NB4 (cell line): ENCODE data around the gene MAP3K12.

Experiments
- DNase-seq: peaks from one replicate; pipeline ENCODE4 v3.0.0; 2010; ENCODE audit warnings: low read depth
- H3K4me3 ChIP-seq: one replicate; pipeline ENCODE4 v1.5.1; 2011; ENCODE audit warnings: mild to moderate bottlenecking, low read depth, low read length, moderate library complexity
- CTCF ChIP-seq: IDR thresholded peaks from one replicate; pipeline ENCODE4 v1.5.1; 2012; ENCODE audit warnings: low read depth, low read length
- MAX ChIP-seq: IDR thresholded peaks from 2 replicates; pipeline ENCODE4 v1.6.1; 2011; ENCODE audit warnings: low read depth, low read length
- MYC ChIP-seq: IDR thresholded peaks from 2 replicates; pipeline ENCODE4 v1.6.1; 2011; ENCODE audit warnings: low read depth, low read length
- POLR2A ChIP-seq: IDR thresholded peaks from 2 replicates; pipeline ENCODE4 v1.6.1; 2011; ENCODE audit warnings: mild to moderate bottlenecking; ENCODE audit not compliant: insufficient read length; ENCODE audit errors: extremely low read depth

The MAP3K12 gene

GRCh38 chr12:53464685-53465418 lies 34.4 kb downstream of the MAP3K12 start:
- TF ChIP-seq MYC (no peak), POLR2A (no peak), MAX (no peak), CTCF (no peak)
- no peak for DNase-seq
- H3K4me3 ChIP-seq, result no peak overlapping the region

- no peak overlapping the region for H3K4me3 ChIP-seq
- TF ChIP-seq CTCF, result no peak
- no peak for TF ChIP-seq POLR2A
- no peak for TF ChIP-seq MAX
- no peak for TF ChIP-seq MYC
- DNase-seq, result no peak
Measured at GRCh38 chr12:53463802-53464560, 35.3 kb downstream of the MAP3K12 start.

GRCh38 chr12:53462935-53463334 lies 36.3 kb downstream of the MAP3K12 start:
- H3K4me3 ChIP-seq, result no peak overlapping the region
- TF ChIP-seq MAX, result no peak
- no peak for TF ChIP-seq MYC
- TF ChIP-seq POLR2A, result no peak
- no peak for TF ChIP-seq CTCF
- DNase-seq, result no peak

GRCh38 chr12:53461591-53461990 lies 37.7 kb downstream of the MAP3K12 start:
- TF ChIP-seq MYC, result no peak
- no peak for TF ChIP-seq CTCF
- DNase-seq, result no peak
- H3K4me3 ChIP-seq, result no peak overlapping the region

GRCh38 chr12:53461059-53461458 lies 38.2 kb downstream of the MAP3K12 start:
- no peak for TF ChIP-seq CTCF
- TF ChIP-seq MYC, result no peak
- no peak for TF ChIP-seq POLR2A
- no peak for TF ChIP-seq MAX
- H3K4me3 ChIP-seq, result no peak overlapping the region
- no peak for DNase-seq
